ENCODE data around the gene PRPF40B.

Gene PRPF40B

GRCh38 chr12:49652921-49653520, 29.7 kb downstream of the PRPF40B start:
- H3K9ac ChIP-seq (ENCODE audit: low read length): no peak overlapping the region
- H3K27me3 ChIP-seq (ENCODE audit: insufficient read depth, low read length, poor library complexity): no peaks in the 10 kb centered on the region
- no peak overlapping the region for H3K56ac ChIP-seq (ENCODE audit: low read length)
- no peak overlapping the region for H4K8ac ChIP-seq (ENCODE audit: low read depth, low read length)
- no peak overlapping the region for H3K27ac ChIP-seq (ENCODE audit: low read depth, low read length)
- H3K4me3 ChIP-seq (ENCODE audit: low read length): no peak overlapping the region
- H3K18ac ChIP-seq (ENCODE audit: low read length): no peak overlapping the region
- DNase-seq: no peak
- no peak overlapping the region for H3K4ac ChIP-seq (ENCODE audit: low read depth, low read length)
- no peak overlapping the region for H3K23ac ChIP-seq (ENCODE audit: low read length)
- H3K79me1 ChIP-seq (ENCODE audit: low read length): no peaks in the 10 kb centered on the region
- no peaks in the 10 kb centered on the region for H3K79me2 ChIP-seq (ENCODE audit: control insufficient read depth, insufficient read depth, low read length)
- no peak overlapping the region for H2AK5ac ChIP-seq (ENCODE audit: low read length)
- H4K5ac ChIP-seq (ENCODE audit: low read length): no peak overlapping the region
- H3K36me3 ChIP-seq (ENCODE audit: control insufficient read depth, insufficient read depth, low read length): peaks cover 21% of the 10 kb centered on the region
- no CpG with 5 or more reads among the region's 4 CpGs for WGBS (ENCODE audit: extremely low coverage, insufficient coverage, low lambda C conversion rate)
- no peak overlapping the region for H2BK120ac ChIP-seq (ENCODE audit: low read depth, low read length)
- H2BK5ac ChIP-seq (ENCODE audit: low read length): no peak overlapping the region
- H3K4me2 ChIP-seq (ENCODE audit: low read length): no peak overlapping the region
- no peaks in the 10 kb centered on the region for H3K4me1 ChIP-seq (ENCODE audit: control insufficient read depth, low read depth, low read length)
- no peak overlapping the region for H2BK15ac ChIP-seq (replicated peaks; ENCODE audit: low read depth)

- no peak overlapping the region for H3K56ac ChIP-seq (ENCODE audit: low read length)
- no peak overlapping the region for H2AK5ac ChIP-seq (ENCODE audit: low read length)
- H3K79me1 ChIP-seq (ENCODE audit: low read length): no peaks in the 10 kb centered on the region
- no peak for DNase-seq
- H3K27me3 ChIP-seq (ENCODE audit: insufficient read depth, low read length, poor library complexity): no peaks in the 10 kb centered on the region
- H3K4me2 ChIP-seq (ENCODE audit: low read length): no peak overlapping the region
- H2BK5ac ChIP-seq (ENCODE audit: low read length): no peak overlapping the region
- no peaks in the 10 kb centered on the region for H3K79me2 ChIP-seq (ENCODE audit: control insufficient read depth, insufficient read depth, low read length)
- no peak overlapping the region for H3K18ac ChIP-seq (ENCODE audit: low read length)
- H3K36me3 ChIP-seq (ENCODE audit: control insufficient read depth, insufficient read depth, low read length): peaks cover 15% of the 10 kb centered on the region
- H2BK120ac ChIP-seq (ENCODE audit: low read depth, low read length): no peak overlapping the region
- H3K4me3 ChIP-seq (ENCODE audit: low read length): no peak overlapping the region
- no CpG with 5 or more reads among the region's 5 CpGs for WGBS (ENCODE audit: extremely low coverage, insufficient coverage, low lambda C conversion rate)
- H3K27ac ChIP-seq (ENCODE audit: low read depth, low read length): no peak overlapping the region
- H4K8ac ChIP-seq (ENCODE audit: low read depth, low read length): no peak overlapping the region
- no peak overlapping the region for H4K5ac ChIP-seq (ENCODE audit: low read length)
- no peak overlapping the region for H2BK15ac ChIP-seq (replicated peaks; ENCODE audit: low read depth)
- H3K23ac ChIP-seq (ENCODE audit: low read length): no peak overlapping the region
- no peak overlapping the region for H3K9ac ChIP-seq (ENCODE audit: low read length)
- no peak overlapping the region for H3K4ac ChIP-seq (ENCODE audit: low read depth, low read length)
- no peaks in the 10 kb centered on the region for H3K4me1 ChIP-seq (ENCODE audit: control insufficient read depth, low read depth, low read length)
These were observed 31.4 kb downstream of the PRPF40B start for GRCh38 chr12:49654715-49655114.

- no CpG with 5 or more reads among the region's 2 CpGs for WGBS (ENCODE audit: extremely low coverage, insufficient coverage, low lambda C conversion rate)
- H3K4me3 ChIP-seq (ENCODE audit: low read length): no peak overlapping the region
- H3K56ac ChIP-seq (ENCODE audit: low read length): no peak overlapping the region
- no peak overlapping the region for H3K4ac ChIP-seq (ENCODE audit: low read depth, low read length)
- no peak overlapping the region for H2BK15ac ChIP-seq (replicated peaks; ENCODE audit: low read depth)
- H3K18ac ChIP-seq (ENCODE audit: low read length): no peak overlapping the region
- no peak overlapping the region for H2BK5ac ChIP-seq (ENCODE audit: low read length)
- H3K27me3 ChIP-seq (ENCODE audit: insufficient read depth, low read length, poor library complexity): no peaks in the 10 kb centered on the region
- H2BK120ac ChIP-seq (ENCODE audit: low read depth, low read length): no peak overlapping the region
- no peaks in the 10 kb centered on the region for H3K4me1 ChIP-seq (ENCODE audit: control insufficient read depth, low read depth, low read length)
- no peak for DNase-seq
- no peak overlapping the region for H3K9ac ChIP-seq (ENCODE audit: low read length)
- H4K8ac ChIP-seq (ENCODE audit: low read depth, low read length): no peak overlapping the region
- H3K79me2 ChIP-seq (ENCODE audit: control insufficient read depth, insufficient read depth, low read length): no peaks in the 10 kb centered on the region
- H3K23ac ChIP-seq (ENCODE audit: low read length): no peak overlapping the region
- H3K79me1 ChIP-seq (ENCODE audit: low read length): no peaks in the 10 kb centered on the region
- H2AK5ac ChIP-seq (ENCODE audit: low read length): no peak overlapping the region
- H3K36me3 ChIP-seq (ENCODE audit: control insufficient read depth, insufficient read depth, low read length): peaks cover 11% of the 10 kb centered on the region
- H4K5ac ChIP-seq (ENCODE audit: low read length): no peak overlapping the region
- no peak overlapping the region for H3K4me2 ChIP-seq (ENCODE audit: low read length)
- no peak overlapping the region for H3K27ac ChIP-seq (ENCODE audit: low read depth, low read length)
These were observed 32.4 kb downstream of the PRPF40B start for GRCh38 chr12:49655595-49656236.

- H3K79me2 ChIP-seq (ENCODE audit: control insufficient read depth, insufficient read depth, low read length): no peaks in the 10 kb centered on the region
- no peak overlapping the region for H3K4ac ChIP-seq (ENCODE audit: low read depth, low read length)
- WGBS (ENCODE audit: extremely low coverage, insufficient coverage, low lambda C conversion rate): no CpG with 5 or more reads among the region's 13 CpGs
These were observed 34.9 kb downstream of the PRPF40B start for GRCh38 chr12:49658276-49658675.

GRCh38 chr12:49659753-49660152, 36.4 kb downstream of the PRPF40B start:
- peaks cover 5% of the 10 kb centered on the region for H3K36me3 ChIP-seq (ENCODE audit: control insufficient read depth, insufficient read depth, low read length)
- no peak overlapping the region for H3K27ac ChIP-seq (ENCODE audit: low read depth, low read length)

More at GRCh38 chr12:49658276-49658675, 34.9 kb downstream of the PRPF40B start:
- no peaks in the 10 kb centered on the region for H3K27me3 ChIP-seq (ENCODE audit: insufficient read depth, low read length, poor library complexity)
- no peak overlapping the region for H3K9ac ChIP-seq (ENCODE audit: low read length)
- H3K56ac ChIP-seq (ENCODE audit: low read length): no peak overlapping the region
- H3K27ac ChIP-seq (ENCODE audit: low read depth, low read length): no peak overlapping the region
- H2BK5ac ChIP-seq (ENCODE audit: low read length): no peak overlapping the region
- H2AK5ac ChIP-seq (ENCODE audit: low read length): no peak overlapping the region
- no peak overlapping the region for H2BK120ac ChIP-seq (ENCODE audit: low read depth, low read length)
- no peaks in the 10 kb centered on the region for H3K79me1 ChIP-seq (ENCODE audit: low read length)
- H4K8ac ChIP-seq (ENCODE audit: low read depth, low read length): no peak overlapping the region
- peaks cover 5% of the 10 kb centered on the region for H3K36me3 ChIP-seq (ENCODE audit: control insufficient read depth, insufficient read depth, low read length)
- H2BK15ac ChIP-seq (replicated peaks; ENCODE audit: low read depth): no peak overlapping the region
- H3K4me2 ChIP-seq (ENCODE audit: low read length): no peak overlapping the region
- no peak overlapping the region for H3K4me3 ChIP-seq (ENCODE audit: low read length)
- H4K5ac ChIP-seq (ENCODE audit: low read length): no peak overlapping the region
- DNase-seq: no peak
- no peak overlapping the region for H3K18ac ChIP-seq (ENCODE audit: low read length)
- H3K4me1 ChIP-seq (ENCODE audit: control insufficient read depth, low read depth, low read length): peaks cover 10% of the 10 kb centered on the region
- no peak overlapping the region for H3K23ac ChIP-seq (ENCODE audit: low read length)

GRCh38 chr12:49661191-49661590, 37.8 kb downstream of the PRPF40B start:
- no peak overlapping the region for H3K18ac ChIP-seq (ENCODE audit: low read length)

More at GRCh38 chr12:49659753-49660152, 36.4 kb downstream of the PRPF40B start:
- Histone ChIP-seq H2BK5ac (ENCODE audit: low read length) (no peak overlapping the region), H3K9ac (ENCODE audit: low read length) (no peak overlapping the region), H3K4me2 (ENCODE audit: low read length) (no peak overlapping the region), H3K4ac (ENCODE audit: low read depth, low read length) (no peak overlapping the region), H3K4me3 (ENCODE audit: low read length) (no peak overlapping the region), H2BK15ac (replicated peaks; ENCODE audit: low read depth) (no peak overlapping the region), H4K8ac (ENCODE audit: low read depth, low read length) (no peak overlapping the region), H3K79me2 (ENCODE audit: control insufficient read depth, insufficient read depth, low read length) (no peaks in the 10 kb centered on the region), H3K18ac (ENCODE audit: low read length) (no peak overlapping the region), H2AK5ac (ENCODE audit: low read length) (no peak overlapping the region), H4K5ac (ENCODE audit: low read length) (no peak overlapping the region), H3K56ac (ENCODE audit: low read length) (no peak overlapping the region), H3K79me1 (ENCODE audit: low read length) (no peaks in the 10 kb centered on the region), H3K27me3 (ENCODE audit: insufficient read depth, low read length, poor library complexity) (no peaks in the 10 kb centered on the region), H3K4me1 (ENCODE audit: control insufficient read depth, low read depth, low read length) (peaks cover 13% of the 10 kb centered on the region), H2BK120ac (ENCODE audit: low read depth, low read length) (no peak overlapping the region), H3K23ac (ENCODE audit: low read length) (no peak overlapping the region)
- whole genome bisulfite sequencing (ENCODE audit: extremely low coverage, insufficient coverage, low lambda C conversion rate): no CpG with 5 or more reads among the region's 1 CpG
- DNase-seq: no peak

More at GRCh38 chr12:49661191-49661590, 37.8 kb downstream of the PRPF40B start:
- Histone ChIP-seq H3K4me3 (ENCODE audit: low read length) (no peak overlapping the region), H4K5ac (ENCODE audit: low read length) (no peak overlapping the region), H3K4ac (ENCODE audit: low read depth, low read length) (no peak overlapping the region), H3K79me2 (ENCODE audit: control insufficient read depth, insufficient read depth, low read length) (no peaks in the 10 kb centered on the region), H3K36me3 (ENCODE audit: control insufficient read depth, insufficient read depth, low read length) (peaks cover 5% of the 10 kb centered on the region), H3K79me1 (ENCODE audit: low read length) (no peaks in the 10 kb centered on the region), H4K8ac (ENCODE audit: low read depth, low read length) (no peak overlapping the region), H3K27ac (ENCODE audit: low read depth, low read length) (no peak overlapping the region), H3K9ac (ENCODE audit: low read length) (no peak overlapping the region), H2AK5ac (ENCODE audit: low read length) (no peak overlapping the region), H3K27me3 (ENCODE audit: insufficient read depth, low read length, poor library complexity) (no peaks in the 10 kb centered on the region), H3K23ac (ENCODE audit: low read length) (no peak overlapping the region), H3K56ac (ENCODE audit: low read length) (no peak overlapping the region), H2BK5ac (ENCODE audit: low read length) (no peak overlapping the region), H3K4me1 (ENCODE audit: control insufficient read depth, low read depth, low read length) (peaks cover 15% of the 10 kb centered on the region), H2BK120ac (ENCODE audit: low read depth, low read length) (no peak overlapping the region), H2BK15ac (replicated peaks; ENCODE audit: low read depth) (no peak overlapping the region), H3K4me2 (ENCODE audit: low read length) (no peak overlapping the region)
- no CpG with 5 or more reads among the region's 3 CpGs for WGBS (ENCODE audit: extremely low coverage, insufficient coverage, low lambda C conversion rate)
- DNase-seq: no peak

Measured in mesendoderm (in vitro differentiated cells).